HCEC 1CT (cell line): ENCODE data around the gene MMP23B.
"Not testable (repeated sequence)": the region's sequence is repeated elsewhere in the genome, so short reads cannot be mapped to it uniquely, and the experiment has no call there.

Experiments
- DNase-seq: peaks from one replicate; pipeline ENCODE4 v3.0.0-alpha.2; 2017

Gene MMP23B

DNA sequence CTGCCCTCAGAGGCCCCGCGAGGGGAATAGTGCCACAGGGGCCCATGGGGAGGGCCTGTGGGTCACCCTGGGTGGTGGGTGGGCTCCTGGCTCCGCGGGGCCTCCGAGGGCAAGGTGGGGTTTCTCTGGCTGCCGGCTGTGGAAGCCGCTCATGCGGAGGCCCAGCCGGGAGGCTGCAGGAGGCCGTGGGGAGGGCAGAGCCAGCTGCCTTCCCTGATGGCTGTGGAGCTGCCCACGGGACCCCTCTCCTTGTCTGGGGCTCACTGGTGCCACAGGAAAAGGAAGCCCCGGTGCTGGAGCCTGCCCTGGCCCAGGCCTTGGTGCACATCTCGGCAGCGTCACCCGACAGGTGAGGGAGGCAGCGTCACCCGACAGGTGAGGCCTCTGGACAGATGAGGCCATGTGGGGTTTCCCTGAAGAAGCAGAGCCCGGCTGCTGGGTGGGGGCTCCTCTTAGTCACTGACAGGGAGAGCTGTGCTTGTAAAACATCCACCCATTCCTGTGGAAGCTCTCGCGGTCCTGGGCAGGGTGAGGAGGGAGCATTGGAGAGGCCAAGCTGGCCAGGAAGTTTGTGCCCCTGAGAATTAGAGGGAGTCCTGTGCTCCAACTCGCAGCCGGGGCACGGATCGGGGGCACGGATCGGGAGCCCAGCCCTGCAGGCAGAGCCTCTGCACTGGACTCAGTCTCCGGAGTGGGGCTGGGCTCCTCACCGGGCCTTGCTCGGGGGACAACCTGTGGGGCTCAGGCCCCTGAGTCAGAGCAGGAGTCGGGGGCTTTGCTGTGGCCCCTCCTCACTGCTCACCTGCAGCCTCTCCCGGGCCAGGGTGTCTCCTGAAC, 10.6 kb upstream of the MMP23B start:
- no peak for DNase-seq

DNA sequence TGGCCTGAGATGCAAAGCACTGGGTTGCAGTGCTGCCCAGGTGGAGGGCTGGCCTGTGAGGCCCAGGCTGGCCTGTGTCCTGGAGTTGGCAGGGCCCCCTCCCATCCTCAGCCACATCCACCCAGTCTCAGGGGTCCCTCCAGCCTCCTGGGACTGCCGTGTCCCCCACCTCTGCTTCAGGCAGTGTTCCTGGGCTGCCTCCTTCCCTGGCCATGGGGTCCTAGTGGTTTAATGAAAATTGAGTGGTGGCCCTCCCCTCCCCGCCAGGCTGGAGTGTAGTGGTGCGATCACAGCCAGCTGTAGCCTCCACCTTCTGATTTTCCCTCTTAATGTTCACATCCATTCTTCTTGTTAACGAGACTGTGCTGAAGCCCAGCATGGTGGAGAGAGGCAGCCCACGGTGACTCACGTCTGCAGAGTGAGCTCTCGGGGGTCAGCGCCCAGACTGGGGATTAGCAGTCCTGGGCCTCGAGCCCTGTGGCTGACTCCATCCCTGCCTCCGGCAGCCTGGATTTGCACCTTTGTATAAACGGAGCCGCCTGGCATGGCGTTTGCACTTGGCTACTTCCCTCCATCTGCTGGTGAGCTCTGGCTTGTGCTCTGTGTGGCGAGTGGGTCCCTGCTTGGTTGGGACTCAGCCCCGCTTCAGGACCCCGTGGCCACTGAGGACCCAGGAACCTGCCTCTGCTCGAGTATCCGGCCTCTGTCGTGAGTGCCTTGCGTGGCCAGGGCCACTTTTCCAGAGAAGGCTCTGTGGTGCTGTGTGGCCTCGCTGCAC, 9.8 kb upstream of the MMP23B start:
- DNase-seq, result peak; percentile 27

DNA sequence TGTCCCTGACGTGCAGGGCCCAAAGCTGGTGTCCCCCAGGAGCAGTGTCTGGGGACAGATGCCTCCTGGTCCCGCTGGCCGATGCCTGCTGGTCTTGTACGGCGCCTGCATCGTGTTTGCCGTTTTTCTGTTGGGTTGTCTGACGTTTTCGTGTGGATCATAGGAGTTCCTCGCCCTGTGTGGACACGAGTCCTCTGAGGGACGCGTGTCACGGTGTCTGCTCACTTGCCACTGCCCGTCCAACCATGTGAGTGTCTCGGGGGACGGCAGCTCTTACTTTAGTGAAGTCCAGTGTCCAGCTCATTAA, 9.2 kb upstream of the MMP23B start:
- no peak for DNase-seq

DNA sequence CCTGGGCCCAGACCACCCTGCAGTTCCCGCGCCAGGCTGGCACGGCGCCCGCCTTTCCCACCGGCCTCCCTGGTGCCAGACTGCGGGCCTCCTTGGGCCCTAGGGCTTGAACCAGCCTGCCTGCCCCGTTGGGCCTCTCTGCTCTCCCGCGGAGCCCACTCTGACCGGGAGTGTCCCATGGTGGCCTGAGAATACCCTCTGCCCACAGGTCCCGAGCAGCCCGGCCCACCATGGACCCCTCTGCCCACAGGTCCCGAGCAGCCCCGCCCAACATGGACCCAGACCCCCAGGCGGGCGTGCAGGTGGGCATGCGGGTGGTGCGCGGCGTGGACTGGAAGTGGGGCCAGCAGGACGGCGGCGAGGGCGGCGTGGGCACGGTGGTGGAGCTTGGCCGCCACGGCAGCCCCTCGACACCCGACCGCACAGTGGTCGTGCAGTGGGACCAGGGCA, 8.8 kb upstream of the MMP23B start:
- no peak for DNase-seq

DNA sequence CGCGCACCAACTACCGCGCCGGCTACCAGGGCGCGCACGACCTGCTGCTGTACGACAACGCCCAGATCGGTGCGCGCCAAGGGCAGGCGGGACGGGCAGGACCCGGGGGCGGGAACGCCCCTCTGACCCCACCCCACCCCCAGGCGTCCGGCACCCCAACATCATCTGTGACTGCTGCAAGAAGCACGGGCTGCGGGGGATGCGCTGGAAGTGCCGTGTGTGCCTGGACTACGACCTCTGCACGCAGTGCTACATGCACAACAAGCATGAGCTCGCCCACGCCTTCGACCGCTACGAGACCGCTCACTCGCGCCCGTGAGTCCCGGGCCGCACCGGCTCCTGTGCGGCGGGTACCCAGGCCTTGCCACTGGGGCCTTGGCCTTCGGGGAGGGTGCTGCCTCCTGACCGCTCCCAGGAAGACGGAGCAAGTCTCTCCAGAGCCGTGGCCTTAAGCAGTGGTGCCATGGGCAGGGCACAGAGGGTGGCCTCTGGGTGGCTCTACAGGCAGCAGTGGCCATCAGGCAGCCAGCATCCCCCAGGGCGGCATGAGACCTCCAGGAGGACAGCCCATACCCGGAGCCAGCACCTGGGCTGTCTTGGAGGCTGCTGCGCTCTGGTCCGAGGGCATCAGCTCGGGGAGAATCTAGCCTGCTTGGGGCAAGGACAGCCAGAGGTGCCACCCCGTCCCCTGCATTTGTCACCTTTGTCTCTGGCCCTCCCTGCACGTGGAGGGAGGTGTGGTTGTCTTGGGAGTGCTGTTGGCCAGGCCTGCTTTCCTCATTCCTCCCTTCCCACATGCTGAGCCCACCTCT, 8.1 kb upstream of the MMP23B start:
- no peak for DNase-seq

DNA sequence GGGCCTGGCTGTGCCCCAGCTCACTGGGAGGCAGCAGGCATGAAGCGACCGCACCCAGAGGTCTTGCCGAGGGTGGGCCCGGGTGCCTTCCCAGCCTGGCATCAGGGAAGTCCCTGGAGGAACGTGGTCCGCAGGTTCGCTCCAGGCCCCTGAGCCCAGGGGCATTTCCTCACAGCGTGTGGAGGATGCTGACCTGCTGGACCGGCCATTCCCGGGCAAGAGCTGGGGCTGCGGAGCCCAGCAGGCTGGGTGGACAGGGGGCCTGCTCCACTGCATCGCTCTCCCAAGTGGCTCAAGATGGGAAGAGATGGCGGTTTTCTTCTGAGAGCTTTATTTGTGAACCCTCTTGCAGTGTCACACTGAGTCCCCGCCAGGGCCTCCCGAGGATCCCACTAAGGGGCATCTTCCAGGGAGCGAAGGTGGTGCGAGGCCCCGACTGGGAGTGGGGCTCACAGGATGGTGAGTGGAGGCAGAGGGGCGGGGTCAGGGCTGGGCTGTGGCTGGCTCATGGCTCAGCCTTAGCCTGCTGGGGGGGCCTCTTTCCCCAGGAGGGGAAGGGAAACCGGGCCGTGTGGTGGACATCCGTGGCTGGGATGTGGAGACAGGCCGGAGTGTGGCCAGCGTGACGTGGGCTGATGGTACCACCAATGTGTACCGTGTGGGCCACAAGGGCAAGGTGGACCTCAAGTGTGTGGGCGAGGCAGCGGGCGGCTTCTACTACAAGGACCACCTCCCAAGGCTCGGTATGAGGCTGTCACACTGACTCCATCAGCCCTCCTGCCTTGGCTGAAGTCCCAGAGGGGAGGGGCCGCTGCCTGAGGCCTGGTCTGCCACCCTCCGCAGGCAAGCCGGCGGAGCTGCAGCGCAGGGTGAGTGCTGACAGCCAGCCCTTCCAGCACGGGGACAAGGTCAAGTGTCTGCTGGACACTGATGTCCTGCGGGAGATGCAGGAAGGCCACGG, 7.2 kb upstream of the MMP23B start:
- no peak for DNase-seq

DNA sequence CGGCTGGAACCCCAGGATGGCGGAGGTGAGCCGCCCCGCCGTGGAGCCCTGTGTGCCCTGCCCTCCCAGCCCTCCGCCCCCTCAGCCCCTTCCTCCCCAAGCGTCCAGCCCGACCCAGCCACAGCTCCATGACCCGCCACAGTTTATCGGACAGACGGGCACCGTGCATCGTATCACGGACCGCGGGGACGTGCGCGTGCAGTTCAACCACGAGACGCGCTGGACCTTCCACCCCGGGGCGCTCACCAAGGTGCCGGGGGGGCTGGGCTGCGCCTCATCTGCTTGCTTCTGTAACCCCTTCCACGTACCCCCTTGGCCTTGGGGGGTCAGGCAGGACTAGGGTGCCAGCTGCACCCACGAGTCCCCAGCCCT, 6.6 kb upstream of the MMP23B start:
- no peak for DNase-seq

DNA sequence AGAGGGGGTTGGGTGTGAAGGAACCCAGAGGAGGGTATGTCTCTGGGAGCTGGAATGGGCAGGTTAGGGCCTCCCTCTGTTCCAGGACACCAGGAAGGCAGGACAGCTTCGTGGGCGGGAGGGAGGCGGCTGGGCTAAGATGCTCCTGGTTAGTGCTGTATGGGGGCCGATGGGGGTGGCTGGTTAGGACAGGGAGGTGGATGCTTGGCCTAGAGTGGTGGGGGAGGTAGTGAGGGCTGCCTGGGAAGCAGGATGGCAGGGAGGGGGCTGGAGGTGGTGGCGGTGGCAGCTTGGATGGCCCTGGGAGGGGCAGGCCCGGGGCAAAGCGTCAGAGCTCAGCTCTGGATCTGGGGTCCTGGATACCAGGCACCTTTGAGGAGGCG, 6.2 kb upstream of the MMP23B start:
- DNase-seq, result no peak

DNA sequence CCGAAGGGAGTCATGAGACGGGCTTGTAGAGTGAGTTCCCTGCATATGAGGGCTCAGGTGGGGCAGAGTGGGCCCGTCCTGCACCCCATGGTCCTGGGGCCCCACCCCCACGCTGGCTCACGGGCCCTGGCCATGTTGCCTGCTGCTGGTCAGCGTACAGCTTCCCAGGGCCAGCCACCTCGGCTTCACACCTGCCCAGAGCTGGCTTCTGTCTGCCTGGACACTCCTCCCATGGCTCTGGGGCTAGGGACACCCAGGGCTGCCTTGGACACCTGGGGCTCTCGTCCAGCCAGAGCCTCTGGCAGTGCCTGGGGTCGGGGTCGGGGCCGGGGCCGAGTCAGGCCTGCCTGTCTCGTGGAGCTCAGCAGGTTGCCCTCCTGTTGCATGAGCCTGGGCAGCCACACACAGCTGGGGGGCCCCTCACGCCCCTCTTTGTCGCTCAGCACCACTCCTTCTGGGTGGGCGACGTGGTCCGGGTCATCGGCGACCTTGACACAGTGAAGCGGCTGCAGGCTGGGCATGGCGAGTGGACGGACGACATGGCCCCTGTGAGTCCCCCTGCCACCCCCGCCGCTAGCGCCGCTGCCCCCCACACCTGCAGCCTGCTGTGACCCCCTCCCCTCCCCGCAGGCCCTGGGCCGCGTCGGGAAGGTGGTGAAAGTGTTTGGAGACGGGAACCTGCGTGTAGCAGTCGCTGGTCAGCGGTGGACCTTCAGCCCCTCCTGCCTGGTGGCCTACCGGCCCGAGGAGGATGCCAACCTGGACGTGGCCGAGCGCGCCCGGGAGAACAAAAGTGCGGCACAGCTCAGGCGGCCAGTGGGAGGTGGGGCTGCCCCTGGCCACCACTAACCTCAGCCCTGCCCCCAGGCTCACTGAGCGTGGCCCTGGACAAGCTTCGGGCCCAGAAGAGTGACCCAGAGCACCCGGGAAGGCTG, 5.5 kb upstream of the MMP23B start:
- no peak for DNase-seq

DNA sequence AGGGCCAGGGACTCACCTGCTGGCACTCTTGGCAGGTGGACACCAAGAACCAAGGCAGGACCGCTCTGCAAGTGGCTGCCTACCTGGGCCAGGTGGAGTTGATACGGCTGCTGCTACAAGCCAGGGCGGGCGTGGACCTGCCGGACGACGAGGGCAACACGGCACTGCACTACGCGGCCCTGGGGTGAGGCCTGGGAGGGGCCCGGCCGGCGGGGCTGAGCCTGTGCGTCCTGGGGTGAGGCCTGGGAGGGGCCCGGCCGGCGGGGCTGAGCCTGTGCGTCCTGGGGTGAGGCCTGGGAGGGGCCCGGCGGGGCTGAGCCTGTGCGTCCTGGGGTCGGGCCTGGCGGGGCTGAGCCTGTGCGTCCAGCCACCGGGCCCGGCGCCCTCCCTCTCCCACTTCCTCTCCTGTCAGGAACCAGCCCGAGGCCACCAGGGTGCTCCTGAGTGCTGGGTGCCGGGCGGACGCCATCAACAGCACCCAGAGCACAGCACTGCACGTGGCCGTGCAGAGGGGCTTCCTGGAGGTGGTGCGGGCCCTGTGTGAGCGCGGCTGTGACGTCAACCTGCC, 4.6 kb upstream of the MMP23B start:
- DNase-seq, result no peak

DNA sequence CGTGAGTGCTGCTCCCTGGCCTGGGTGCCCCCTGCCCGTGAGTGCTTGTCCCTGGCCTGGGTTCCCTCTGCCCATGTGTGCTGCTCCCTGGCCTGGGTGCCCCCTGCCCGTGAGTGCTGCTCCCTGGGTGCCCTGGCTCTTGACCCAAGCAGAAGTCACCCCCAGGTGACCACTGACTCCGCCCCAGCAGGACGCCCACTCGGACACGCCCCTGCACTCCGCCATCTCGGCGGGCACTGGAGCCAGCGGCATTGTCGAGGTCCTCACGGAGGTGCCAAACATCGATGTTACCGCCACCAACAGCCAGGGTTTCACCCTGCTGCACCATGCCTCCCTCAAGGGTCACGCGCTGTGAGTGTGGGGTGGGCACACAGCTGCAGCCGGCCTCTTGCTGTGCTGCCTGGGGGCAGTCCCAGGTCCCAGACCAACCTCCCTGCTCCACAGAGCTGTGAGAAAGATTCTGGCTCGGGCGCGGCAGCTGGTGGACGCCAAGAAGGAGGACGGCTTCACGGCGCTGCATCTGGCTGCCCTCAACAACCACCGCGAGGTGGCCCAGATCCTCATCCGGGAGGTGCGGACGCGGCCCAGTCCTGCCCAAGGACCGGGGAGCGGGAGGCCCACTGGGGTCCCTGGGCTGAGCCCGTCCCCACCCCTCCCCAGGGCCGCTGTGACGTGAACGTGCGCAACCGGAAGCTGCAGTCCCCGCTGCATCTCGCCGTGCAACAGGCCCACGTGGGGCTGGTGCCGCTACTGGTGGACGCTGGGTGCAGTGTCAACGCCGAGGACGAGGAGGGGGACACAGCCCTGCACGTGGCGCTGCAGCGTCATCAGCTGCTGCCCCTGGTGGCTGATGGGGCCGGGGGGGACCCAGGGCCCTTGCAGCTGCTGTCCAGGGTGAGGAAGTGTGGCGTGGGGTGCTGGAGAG, 3.9 kb upstream of the MMP23B start:
- DNase-seq, result no peak

DNA sequence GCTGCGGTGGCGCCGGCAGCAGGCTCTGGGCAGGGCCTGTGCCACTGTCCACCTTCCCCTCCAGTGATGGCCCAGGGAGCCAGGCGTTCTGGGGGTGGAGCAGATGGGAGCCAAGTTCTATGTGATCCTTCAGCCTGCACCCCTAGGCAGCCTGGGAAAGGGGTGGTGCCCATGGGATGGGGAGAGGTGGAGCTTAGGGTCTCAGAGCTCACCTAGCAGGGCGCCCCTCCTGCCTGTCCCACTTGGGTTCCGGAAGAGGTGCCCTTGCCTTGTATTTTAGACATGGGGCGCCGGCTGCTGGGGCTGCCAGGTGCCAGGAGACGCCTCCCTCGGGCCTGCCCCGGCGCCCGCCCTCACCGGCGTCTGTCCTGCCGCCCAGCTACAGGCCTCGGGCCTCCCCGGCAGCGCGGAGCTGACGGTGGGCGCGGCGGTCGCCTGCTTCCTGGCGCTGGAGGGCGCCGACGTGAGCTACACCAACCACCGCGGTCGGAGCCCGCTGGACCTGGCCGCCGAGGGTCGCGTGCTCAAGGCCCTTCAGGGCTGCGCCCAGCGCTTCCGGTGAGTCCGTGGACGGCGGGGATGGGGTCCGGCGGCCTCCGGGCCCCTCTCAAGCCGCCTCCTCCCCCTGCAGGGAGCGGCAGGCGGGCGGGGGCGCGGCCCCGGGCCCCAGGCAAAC, 3.1 kb upstream of the MMP23B start:
- no peak for DNase-seq

DNA sequence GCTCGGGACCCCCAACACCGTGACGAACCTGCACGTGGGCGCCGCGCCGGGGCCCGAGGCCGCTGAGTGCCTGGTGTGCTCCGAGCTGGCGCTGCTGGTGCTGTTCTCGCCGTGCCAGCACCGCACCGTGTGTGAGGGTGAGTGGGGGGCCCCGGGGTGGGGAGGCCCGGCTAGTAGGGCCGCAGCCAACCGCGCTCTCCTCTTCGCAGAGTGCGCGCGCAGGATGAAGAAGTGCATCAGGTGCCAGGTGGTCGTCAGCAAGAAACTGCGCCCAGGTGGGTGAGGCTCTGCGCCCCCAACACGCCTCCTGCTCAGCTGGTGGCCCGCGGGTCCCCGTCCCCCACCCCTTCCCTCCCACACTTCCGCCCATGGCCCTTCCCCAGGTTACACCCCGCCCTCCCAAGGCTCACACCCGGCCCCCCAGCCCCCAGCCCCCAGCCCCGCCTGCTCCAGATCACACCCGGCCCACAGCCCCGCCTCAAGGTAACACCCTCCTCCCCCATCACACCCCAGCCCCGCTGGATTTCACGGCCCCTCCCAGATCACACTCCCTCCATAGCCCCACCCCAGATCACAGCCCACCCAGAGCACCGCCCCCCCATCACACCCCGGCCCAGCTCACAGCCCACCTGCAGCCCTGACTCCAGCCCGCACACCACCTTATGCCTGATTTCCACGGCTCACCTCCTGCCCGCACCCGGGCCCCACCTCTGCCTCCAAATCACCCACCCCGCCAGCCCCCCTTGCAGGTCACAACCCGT, 2.4 kb upstream of the MMP23B start:
- no peak for DNase-seq

DNA sequence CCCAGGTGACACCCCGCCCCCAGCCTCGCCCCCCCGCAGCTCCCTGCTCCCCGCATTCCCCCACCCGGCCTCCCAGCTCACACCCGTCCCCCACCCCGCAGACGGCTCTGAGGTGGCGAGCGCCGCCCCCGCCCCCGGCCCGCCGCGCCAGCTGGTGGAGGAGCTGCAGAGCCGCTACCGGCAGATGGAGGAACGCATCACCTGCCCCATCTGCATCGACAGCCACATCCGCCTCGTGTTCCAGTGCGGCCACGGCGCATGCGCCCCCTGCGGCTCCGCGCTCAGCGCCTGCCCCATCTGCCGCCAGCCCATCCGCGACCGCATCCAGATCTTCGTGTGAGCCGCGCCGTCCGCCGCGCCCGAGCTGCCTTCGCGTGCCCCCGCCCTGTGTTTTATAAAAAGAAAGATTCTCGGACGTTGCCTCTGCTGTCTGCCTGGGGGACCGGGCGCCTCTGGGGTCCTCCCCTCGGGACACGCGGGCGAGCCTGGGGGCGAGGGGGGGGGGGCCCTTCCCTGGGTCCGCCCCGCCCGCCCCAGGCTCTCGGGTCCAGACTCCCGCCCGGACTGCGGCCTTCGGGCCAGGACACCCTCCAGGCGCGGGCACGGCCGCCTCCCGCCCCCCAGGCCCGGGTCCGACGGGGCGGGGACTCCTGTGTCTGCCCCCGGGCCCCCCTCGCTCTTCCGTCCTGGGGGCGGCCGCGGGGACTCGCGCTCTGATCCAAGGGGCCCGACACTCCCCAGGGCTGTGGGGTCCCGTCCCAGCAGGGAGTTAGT, 1.6 kb upstream of the MMP23B start:
- no peak for DNase-seq

DNA sequence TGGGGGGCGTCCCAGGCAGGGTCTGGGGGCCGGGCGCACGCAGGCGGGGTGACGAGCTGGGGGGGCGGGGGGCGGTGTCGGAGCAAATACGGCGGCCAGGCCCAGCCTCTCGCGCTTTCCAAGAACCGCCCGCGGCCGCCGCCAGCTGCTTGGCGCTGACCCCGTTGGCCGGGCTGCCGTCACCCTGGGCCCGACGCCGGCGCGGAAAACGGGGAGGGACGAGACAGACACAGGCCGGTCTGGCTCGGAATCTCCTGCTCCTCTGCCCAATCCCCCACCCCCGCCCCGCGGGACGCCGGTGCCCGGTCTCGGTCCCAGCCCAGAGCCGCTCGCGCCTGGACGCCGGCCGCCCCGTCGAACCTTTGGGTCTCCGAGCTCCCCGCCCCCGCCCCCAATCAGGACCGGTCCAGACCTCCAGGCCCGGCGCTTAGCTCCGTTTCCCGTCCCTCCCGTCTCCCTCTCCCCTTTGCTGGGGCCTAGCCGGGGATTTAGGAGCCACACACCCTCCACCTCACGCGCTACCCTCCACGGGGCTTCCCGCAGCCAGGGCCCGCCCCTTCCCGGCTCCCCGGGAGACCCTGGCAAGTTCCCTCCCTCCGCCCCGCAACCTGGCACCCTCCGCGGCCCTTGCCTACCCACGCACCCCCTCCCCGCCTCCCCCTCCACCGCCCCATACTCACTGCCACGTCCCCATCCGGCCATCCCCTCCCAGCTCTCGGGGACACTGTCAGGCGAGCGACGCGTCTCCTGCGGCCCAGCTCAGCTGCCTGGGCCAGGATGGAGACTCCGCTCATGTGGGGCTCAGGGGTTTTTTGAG, 800 bp upstream of the MMP23B start:
- DNase-seq, result no peak

DNA sequence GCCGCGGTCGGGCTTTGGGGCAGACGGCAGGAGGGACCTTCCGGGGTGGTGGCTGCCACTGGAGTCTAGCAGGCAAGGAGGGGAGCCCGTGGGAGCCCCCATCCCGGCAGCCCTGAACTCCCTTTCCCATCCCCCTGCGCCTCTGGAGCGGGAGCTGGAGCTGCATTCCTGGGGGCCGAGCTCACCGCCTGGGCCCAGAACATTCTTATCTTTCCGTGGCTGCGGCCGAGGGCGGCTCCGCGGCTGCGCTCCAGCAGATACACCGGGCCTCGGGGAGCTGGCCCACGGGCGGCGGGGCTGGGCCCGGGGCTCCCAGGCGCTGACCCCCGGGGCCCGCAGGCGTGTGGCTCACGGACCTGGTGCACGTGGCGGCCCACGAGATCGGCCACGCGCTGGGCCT, 1.4 kb downstream of the MMP23B start:
- DNase-seq, result not testable (repeated sequence)

DNA sequence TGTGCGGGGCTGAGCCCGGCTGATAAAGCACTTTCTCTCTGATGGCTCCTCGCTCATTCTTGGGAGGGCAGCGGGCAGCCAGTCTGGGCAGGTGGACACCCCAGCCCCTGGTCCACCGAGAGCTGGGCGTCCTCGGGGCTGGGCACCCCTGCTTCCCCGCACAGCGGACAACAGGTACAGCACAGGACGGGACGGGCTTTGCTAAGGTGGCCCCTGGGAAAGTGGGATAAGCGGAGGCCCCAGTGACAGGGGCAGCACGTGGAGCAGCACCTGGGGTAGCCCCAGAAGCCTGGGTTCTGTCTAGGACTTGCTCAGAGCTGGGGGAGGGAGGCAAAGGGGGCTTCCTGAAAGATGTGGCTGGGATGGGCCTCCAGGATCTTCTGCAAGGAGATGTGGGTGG, 2.6 kb downstream of the MMP23B start:
- DNase-seq, result not testable (repeated sequence)
